GM21717 (cell line): ENCODE results near the gene NDUFB11.

Experiments used
- ATAC-seq: cut with Tn5 transposase; IDR thresholded peaks from one replicate; pipeline ENCODE4 v1.9.1; 2021; ENCODE audit warnings: mild to moderate bottlenecking, moderate library complexity; ENCODE audit not compliant: unreplicated experiment

NDUFB11 gene

GRCh38 chrX:47174846-47175587 lies 30.5 kb upstream of the NDUFB11 start:
- ATAC-seq = no peak

DNA sequence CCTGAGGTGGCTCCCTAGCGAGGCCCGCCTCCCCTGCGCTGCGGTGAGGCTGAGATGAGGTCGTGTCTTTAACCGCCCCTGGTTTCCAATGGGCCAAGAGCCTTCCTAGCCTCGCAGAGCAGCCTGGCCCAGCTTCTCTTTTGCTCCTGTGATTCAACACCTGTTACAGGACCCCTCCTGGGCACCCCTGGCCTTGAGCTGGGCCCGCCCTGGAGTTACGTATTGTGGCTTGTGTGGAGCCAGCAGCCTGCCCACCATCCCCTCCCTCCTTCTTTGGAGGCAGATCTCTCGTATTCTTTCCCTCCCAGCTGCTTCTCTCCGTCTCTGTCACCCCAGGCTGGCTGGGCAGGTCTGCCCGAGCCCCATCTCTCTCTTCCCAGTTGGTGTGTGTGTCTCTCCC lies 29.9 kb upstream of the NDUFB11 start:
- no peak for ATAC-seq

DNA sequence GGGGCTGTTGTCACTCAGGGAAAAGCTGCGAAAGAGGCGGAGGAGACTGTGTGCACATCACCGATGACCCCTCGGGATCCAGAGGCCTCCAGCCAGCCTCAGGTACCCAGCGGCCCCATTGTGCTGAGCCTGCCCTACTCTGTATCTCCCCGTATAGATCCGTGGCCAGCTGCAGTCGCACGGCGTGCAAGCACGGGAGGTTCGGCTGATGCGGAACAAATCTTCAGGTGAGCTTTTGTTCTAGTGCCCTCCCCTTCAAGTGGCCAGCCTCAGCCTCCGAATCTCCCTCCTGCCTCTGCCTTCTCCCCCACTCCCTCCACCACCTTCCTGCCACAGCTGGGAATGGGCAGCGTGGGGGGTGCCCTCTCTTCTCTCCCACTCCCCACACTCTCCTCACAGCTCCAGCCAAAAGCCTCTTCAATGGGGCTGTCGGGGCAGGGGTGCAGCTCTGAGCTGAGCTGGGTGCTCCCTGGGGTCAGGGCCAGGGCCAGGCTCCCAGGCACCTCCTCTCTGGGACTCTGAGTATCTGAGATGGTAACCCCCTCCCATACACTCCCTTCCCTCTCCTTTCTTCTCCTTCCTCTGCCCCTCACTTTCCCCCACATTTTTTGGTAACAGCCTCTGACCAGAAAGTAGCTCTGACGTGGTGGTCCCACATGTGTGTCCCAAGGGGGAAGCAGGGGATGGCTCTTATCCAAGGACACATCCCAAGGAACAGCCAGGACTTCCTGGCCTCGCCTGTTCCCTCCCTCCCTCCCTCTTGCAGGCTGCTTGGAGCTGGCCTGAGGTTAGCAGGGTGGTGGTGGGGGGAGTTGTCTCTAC lies 28.7 kb upstream of the NDUFB11 start:
- ATAC-seq = no peak

- no peak for ATAC-seq
Measured at GRCh38 chrX:47172549-47172948, 28.0 kb upstream of the NDUFB11 start.

DNA sequence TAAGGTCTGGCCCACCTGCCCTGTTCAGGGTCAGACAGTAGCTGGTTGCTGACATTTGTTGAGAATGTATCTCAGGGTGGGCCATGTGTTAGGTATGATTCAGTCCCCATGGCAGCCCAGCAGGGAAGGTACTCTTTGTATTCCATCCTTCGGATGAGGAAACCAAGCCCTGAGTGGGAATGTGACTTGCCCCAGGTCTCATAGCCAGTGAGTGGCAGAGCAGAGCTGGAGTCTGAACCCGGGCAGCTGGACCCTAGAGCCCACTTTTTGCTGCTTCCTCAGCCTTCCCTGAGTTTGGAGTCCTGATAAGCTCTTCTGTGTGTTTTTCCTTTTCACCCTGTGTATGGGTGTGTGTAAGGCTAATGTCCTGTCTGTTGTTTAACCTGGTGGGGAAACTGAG lies 27.5 kb upstream of the NDUFB11 start:
- ATAC-seq = no peak

DNA sequence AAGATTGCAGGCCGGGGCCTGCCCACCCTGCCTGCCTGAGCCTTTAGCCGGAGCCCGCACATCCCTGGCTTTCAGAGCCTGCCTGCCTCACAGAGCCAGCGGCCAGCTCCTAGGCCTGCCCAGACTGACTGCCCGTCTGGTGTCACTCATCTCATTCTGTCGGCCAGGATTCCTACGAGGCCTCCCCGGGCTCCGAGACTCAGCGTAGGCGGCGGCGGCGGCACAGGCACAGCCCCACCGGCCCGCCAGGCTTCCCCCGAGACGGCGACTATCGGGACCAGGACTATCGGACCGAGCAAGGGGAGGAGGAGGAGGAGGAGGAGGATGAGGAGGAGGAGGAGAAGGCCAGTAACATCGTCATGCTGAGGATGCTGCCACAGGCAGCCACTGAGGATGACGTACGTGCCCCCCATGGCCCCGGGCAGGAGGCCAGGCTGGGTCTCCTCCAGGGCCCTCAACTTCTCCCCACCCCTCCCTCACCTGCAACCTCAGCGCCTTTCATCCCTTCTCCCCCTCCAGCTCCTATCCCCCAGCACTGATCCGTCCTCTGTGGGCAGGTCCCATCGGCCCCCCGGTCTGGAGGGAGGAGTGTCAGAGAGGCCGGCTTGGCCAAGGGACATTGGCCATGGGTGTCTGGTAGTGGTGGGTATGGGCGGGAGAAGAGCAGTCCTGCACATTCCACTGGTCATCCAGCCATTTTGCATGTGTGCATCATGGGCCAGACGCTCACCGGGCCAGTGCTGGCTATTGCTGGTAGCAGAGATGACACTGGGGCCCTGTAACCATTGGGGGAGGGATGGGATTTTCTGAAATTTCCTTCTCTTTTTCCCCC lies 26.6 kb upstream of the NDUFB11 start:
- ATAC-seq = no peak

- ATAC-seq = no peak
Measured at GRCh38 chrX:47169726-47170515, 25.4 kb upstream of the NDUFB11 start.

- ATAC-seq = no peak
Measured at GRCh38 chrX:47169273-47169672, 24.8 kb upstream of the NDUFB11 start.

DNA sequence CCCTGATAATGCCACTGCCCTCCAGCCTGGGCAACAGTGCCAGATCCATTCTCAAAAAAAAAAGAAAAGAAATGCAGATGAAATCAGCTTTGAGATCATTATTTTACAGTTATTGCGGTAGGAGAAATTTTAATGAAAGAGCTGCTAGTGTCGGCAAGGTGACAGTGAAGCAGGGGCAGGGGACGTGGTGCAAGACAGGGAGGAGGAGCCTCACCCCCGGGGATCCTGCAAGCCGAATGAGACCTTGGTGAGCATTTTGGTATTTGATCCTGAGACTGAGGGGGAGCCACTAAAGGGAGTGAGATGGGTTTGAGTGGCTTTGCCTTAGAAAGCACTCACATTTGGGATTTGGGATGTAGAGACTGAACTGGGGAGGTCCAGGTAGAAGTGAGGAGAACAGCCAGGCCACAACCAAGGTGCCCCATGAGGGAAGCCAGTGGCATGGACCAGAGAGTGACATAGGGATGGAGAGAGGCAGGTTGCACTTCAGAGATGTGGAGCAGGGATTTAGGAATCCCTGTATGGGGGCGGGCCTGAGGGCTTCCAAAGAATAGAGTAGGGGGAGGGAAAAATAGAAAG lies 24.1 kb upstream of the NDUFB11 start:
- no peak for ATAC-seq

- no peak for ATAC-seq
Measured at GRCh38 chrX:47166126-47166525, 21.6 kb upstream of the NDUFB11 start.

DNA sequence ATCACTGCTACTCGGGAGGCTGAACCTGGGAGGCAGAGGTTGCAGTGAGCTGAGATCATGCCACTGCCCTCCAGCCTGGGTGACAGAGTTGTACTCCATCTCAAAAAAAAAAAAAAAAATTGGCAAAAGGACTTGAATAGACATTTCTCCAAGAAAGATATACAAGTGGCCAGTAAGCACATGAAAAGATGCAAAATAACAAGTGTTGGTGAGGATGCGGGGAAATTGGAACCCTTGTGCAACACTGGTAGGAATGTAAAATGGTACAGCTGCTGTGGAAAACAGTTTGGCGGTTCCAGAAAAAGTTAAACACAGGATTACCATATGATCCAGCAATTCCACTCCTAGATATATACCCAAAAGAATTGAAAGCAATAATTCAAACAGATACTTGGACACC lies 19.9 kb upstream of the NDUFB11 start:
- no peak for ATAC-seq

- ATAC-seq = no peak
Measured at GRCh38 chrX:47162927-47163583, 18.6 kb upstream of the NDUFB11 start.

DNA sequence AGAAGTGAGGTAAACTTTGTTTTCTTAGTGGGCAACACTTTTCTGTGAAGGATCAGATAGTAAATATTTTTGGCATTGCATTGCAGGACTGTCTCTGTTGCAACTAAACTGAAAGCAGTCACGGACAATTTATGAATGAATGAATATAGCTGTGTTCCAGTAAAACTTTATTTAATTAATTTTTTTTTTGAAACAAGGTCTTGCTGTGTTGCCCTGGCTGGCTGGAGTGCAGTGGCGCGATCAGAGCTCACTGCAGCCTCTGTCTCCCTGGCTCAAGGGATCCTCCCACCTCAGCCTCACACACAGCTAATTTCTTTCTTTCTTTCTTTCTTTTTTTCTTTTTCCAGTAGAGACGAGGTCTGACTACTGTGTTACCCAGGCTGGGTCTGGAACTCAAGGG lies 16.3 kb upstream of the NDUFB11 start:
- no peak for ATAC-seq

- ATAC-seq = no peak
Measured at GRCh38 chrX:47158781-47159180, 14.3 kb upstream of the NDUFB11 start.

DNA sequence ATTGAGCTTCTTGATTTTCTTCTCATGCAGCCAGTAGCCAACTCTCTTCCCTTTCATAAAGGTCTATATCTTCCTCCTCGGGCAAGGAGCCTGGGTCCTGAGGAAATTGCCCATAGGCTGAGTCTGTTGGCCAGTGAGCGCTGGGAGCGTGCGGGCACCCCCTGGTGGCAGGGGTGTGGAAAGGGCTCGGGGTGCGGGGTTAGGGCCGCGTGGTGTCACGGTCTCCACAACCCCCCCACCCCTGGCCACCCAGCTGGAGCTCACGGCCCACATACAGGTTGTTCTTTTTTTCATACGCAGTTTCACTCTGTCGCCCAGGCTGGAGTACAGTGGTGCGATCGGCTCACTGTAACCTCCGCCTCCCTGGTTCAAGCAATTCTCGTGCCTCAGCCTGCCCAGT lies 13.6 kb upstream of the NDUFB11 start:
- ATAC-seq = no peak

- ATAC-seq = no peak
Measured at GRCh38 chrX:47156611-47157520, 12.4 kb upstream of the NDUFB11 start.

GRCh38 chrX:47151435-47151834 lies 6.9 kb upstream of the NDUFB11 start:
- ATAC-seq = no peak

GRCh38 chrX:47148946-47149345 lies 4.4 kb upstream of the NDUFB11 start:
- ATAC-seq = no peak
